GM12873 (cell line): Measurements from ENCODE around the gene DTNBP1.

Experiments used
- TF ChIP-seq, protein P1 (sequence below): IDR thresholded peaks from 2 replicates; pipeline ENCODE4 v1.5.1; 2012; ENCODE audit warnings: low read depth, mild to moderate bottlenecking, moderate library complexity, low read length, control low read depth; ENCODE audit not compliant: insufficient read depth; ENCODE audit errors: missing control alignments

Gene DTNBP1

DNA sequence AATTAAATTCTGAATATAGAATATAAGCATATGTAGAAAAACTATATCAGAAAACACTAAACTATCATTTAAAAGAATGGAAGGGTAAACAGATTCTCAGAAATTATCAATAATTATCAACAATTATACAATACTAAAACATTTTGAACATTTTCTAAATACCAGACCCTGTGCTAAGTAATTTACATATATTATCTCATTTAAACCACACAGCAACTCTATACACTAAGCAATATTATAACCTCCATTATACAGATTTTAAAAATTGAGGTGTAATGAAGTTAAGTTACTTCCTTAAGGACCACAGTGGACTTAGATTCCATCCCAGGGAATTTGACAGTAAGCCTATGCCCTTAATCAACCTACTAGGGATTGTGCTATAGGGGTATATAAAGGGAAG, 33.3 kb downstream of the DTNBP1 start:
- TF ChIP-seq, protein P1, sequence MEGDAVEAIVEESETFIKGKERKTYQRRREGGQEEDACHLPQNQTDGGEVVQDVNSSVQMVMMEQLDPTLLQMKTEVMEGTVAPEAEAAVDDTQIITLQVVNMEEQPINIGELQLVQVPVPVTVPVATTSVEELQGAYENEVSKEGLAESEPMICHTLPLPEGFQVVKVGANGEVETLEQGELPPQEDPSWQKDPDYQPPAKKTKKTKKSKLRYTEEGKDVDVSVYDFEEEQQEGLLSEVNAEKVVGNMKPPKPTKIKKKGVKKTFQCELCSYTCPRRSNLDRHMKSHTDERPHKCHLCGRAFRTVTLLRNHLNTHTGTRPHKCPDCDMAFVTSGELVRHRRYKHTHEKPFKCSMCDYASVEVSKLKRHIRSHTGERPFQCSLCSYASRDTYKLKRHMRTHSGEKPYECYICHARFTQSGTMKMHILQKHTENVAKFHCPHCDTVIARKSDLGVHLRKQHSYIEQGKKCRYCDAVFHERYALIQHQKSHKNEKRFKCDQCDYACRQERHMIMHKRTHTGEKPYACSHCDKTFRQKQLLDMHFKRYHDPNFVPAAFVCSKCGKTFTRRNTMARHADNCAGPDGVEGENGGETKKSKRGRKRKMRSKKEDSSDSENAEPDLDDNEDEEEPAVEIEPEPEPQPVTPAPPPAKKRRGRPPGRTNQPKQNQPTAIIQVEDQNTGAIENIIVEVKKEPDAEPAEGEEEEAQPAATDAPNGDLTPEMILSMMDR, result no peak

DNA sequence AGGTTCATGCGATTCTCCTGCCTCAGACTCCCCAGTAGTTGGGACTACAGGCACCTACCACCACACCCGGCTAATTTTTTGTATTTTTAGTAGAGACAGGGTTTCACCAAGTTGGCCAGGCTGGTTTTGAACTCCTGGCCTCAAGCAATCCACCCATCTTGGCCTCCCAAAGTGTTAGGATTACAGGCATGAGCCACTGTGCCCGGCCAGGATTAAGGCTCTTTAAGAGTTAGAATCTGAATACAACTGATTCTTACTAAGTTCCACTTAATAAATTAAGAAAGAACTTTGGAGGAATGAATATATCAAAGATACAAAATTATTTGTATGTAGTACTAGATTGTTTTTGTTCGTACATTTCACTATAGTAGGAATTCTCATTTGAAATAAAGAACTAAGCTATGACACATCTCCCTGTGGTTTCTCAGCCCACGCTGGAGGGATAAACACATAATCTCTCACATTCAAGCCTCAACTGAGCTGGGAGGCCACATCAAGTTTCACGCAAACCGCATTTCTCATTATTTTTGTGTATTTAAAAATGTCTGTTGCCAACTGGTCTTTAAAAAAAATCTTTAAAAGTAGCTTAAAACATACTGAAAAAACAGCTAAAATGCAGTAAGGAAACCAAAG, 34.2 kb downstream of the DTNBP1 start:
- TF ChIP-seq, protein P1, result no peak

DNA sequence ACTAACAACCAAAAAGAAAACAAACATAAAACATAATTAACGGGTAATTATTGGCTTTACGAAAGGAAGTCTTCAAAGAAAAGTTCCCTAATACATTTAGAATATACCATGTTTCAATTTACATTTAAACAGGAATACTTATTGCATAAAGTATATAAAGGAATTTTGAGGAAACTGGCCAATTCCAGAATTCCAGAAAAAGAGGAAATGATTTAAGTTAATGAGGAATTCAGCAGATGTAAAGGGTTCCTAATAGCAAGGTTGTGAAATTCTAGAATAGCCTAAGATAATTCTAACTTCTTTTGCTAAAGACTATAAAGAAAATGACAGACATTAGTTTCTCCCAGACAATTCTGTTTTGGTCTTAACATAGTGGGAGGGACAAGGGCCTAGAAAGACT, 35.0 kb downstream of the DTNBP1 start:
- TF ChIP-seq, protein P1, result no peak

DNA sequence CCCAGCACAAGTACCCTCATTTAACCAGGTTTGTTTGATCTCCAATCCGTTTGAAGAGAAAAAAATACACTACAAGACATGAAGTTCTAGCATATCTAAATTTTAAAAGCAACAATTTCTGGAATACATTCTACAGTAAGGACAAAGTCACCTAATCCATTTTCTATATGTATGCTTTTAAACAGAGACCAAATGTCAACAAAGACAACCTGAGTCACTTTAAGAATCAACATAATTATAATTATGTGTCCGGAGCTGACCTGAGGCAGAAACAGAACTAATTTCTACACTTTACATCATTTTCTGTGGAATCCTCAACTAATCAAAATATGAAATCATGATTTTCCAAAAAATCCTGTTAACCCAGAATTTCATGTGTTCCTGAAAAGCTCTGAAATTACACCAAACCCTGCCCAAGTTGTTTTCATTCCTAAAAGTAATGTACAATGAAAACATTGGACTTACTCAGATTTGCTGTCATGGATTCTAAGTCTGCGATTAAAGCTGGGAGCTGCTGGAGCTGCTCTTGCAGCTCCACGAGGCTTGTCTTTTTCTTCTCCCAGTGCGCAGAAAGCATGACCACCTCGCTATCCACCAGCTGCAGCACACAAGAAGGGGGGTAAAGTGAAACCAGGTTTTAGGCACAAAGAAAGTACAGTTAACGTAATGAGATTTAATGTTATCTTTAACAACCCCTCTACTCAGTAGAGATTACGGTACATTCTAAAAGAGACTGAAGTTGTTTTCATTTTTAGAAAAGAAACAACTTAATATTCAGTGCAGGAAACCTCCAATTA, 35.8 kb downstream of the DTNBP1 start:
- TF ChIP-seq, protein P1, result no peak

DNA sequence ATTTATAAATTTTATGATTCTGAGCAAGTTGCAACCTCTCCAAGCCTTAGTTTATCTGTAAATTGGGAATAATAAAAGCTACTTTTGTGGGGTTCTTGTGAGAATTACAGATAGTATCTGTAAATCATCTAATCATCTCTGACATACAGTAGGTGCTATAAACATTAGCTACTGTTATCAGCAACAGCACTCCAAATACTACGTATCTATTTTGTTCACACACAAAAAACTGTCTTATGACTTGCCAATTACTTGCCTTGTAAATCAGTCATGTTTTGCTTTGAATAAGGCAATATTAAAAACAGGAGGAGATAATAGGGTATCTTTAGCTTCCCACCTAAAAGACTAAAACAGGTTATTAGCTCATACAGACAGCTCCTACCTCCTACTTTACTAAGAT, 36.7 kb downstream of the DTNBP1 start:
- TF ChIP-seq, protein P1, result no peak

DNA sequence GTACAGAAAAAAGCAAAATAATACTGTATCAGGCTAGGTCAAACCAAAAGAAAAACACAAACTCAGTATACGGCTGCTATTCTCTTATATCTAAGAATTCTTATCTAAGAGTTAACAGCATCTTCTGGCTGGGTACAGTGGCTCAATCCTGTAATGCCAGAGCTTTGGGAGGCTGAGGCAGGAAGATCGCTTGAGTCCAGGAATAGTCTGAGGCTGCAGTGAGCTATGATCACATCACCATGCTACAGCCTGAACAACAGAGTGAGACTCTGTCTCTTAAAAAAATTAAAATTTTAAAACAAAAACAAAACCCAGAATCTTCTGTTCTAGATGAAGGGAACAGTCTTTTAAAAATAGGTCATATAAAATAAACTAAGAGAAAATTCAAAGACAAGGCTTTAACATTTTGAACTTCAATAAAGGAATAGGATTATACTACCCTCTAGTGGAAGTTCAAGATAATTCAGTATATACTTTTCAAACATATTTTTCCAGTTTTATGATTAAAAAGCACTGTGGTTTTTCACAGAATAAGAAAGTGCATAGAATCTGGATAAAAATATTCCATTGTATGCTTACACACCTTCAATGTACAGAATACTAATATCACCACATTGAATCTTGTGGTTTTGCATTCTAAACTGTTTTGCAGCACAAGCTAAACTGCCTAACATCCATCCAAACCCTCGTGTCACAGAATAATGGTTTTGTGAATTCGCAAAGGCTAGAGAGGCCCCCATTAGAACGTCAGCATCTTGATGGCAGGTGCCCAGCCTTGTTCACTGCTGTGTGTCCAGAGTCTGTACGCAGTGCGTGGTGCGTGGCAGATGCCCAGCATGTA, 39.3 kb downstream of the DTNBP1 start:
- TF ChIP-seq, protein P1, result peak; percentile 4
